ENCODE results near the gene RSPH3. TPM values are rescaled to one million over a fixed set of nuclear protein-coding genes. Genes with fewer than 3 reads are reported as not detected.
"Not testable (repeated sequence)": the region's sequence is repeated elsewhere in the genome, so short reads cannot be mapped to it uniquely, and the experiment has no call there.

The RSPH3 gene
- polyA plus RNA-seq, 1 donor from 2014 or later = 3.5 TPM

DNA sequence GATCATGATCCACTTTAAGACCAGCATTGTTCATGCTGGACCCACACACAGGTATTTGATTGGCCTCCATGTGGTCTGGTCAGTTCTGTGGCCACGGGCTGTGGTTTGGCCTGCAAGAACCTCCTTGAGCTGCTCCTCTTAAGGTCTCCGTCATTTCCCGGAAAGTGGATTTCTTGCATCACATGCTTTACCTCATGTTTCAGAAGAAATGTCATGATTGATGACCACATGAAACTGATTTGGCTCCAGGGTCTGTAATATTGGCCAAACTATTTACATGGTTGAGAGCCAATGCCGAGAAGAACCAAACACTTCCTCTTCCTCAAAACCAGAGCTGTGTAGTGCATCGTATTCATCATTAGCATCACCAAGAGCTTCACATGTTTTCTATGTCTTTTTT, 13.2 kb upstream of the RSPH3 start:
- Histone ChIP-seq H3K27ac (ENCODE audit: low read length) (no peak overlapping the region), H3K4me2 (ENCODE audit: low read length) (no peak overlapping the region), H3K79me2 (replicated peaks; ENCODE audit: insufficient read depth, low read length) (no peaks in the 10 kb centered on the region), H2AFZ (ENCODE audit: low read depth, low read length) (no peak overlapping the region), H3F3A (ENCODE audit: insufficient read depth, low read length, poor library complexity, severe bottlenecking) (no peaks in the 10 kb centered on the region), H3K9me3 (ENCODE audit: low read length) (no peaks in the 10 kb centered on the region), H3K9ac (ENCODE audit: low read length) (no peak overlapping the region), H3K9me2 (ENCODE audit: insufficient read depth, low read length) (no peaks in the 10 kb centered on the region), H3K36me3 (ENCODE audit: insufficient read depth, low read length) (no peaks in the 10 kb centered on the region), H3K4me3 (ENCODE audit: low read length) (no peak overlapping the region), H3K27me3 (ENCODE audit: insufficient read depth, low read depth, low read length) (no peaks in the 10 kb centered on the region), H4K20me1 (ENCODE audit: insufficient read depth) (no peaks in the 10 kb centered on the region)
- TF ChIP-seq RAD21 (conservative IDR thresholded peaks at IDR 0.05) (no peak), SMC3 (conservative IDR thresholded peaks at IDR 0.05; ENCODE audit: poor library complexity) (no peak), EZH2 (IDR thresholded peaks at IDR 0.05; ENCODE audit: borderline replicate concordance, insufficient read depth, low read length, poor library complexity, severe bottlenecking) (no peak)

- Histone ChIP-seq H2AFZ (ENCODE audit: low read depth, low read length) (no peak overlapping the region), H4K20me1 (ENCODE audit: insufficient read depth) (no peaks in the 10 kb centered on the region), H3K79me2 (replicated peaks; ENCODE audit: insufficient read depth, low read length) (no peaks in the 10 kb centered on the region), H3K9ac (ENCODE audit: low read length) (no peak overlapping the region), H3K4me2 (ENCODE audit: low read length) (no peak overlapping the region), H3K36me3 (ENCODE audit: insufficient read depth, low read length) (no peaks in the 10 kb centered on the region), H3F3A (ENCODE audit: insufficient read depth, low read length, poor library complexity, severe bottlenecking) (no peaks in the 10 kb centered on the region), H3K9me2 (ENCODE audit: insufficient read depth, low read length) (no peaks in the 10 kb centered on the region), H3K4me3 (ENCODE audit: low read length) (no peak overlapping the region), H3K27me3 (ENCODE audit: insufficient read depth, low read depth, low read length) (no peaks in the 10 kb centered on the region), H3K27ac (ENCODE audit: low read length) (no peak overlapping the region), H3K9me3 (ENCODE audit: low read length) (no peaks in the 10 kb centered on the region)
- TF ChIP-seq POLR2AphosphoS5 (IDR thresholded peaks at IDR 0.05) (no peak), MXI1 (conservative IDR thresholded peaks at IDR 0.05; ENCODE audit: poor library complexity, severe bottlenecking) (no peak), EP300 (conservative IDR thresholded peaks at IDR 0.05; ENCODE audit: poor library complexity, severe bottlenecking) (no peak), EZH2 (IDR thresholded peaks at IDR 0.05; ENCODE audit: borderline replicate concordance, insufficient read depth, low read length, poor library complexity, severe bottlenecking) (no peak), SMC3 (conservative IDR thresholded peaks at IDR 0.05; ENCODE audit: poor library complexity) (no peak), TAF1 (IDR thresholded peaks at IDR 0.05; ENCODE audit: low read depth) (no peak), RAD21 (conservative IDR thresholded peaks at IDR 0.05) (no peak)
- TF ChIP-seq, protein P1, sequence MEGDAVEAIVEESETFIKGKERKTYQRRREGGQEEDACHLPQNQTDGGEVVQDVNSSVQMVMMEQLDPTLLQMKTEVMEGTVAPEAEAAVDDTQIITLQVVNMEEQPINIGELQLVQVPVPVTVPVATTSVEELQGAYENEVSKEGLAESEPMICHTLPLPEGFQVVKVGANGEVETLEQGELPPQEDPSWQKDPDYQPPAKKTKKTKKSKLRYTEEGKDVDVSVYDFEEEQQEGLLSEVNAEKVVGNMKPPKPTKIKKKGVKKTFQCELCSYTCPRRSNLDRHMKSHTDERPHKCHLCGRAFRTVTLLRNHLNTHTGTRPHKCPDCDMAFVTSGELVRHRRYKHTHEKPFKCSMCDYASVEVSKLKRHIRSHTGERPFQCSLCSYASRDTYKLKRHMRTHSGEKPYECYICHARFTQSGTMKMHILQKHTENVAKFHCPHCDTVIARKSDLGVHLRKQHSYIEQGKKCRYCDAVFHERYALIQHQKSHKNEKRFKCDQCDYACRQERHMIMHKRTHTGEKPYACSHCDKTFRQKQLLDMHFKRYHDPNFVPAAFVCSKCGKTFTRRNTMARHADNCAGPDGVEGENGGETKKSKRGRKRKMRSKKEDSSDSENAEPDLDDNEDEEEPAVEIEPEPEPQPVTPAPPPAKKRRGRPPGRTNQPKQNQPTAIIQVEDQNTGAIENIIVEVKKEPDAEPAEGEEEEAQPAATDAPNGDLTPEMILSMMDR (IDR thresholded peaks at IDR 0.05; ENCODE audit: poor library complexity, severe bottlenecking) = no peak
- TF ChIP-seq, protein P2, sequence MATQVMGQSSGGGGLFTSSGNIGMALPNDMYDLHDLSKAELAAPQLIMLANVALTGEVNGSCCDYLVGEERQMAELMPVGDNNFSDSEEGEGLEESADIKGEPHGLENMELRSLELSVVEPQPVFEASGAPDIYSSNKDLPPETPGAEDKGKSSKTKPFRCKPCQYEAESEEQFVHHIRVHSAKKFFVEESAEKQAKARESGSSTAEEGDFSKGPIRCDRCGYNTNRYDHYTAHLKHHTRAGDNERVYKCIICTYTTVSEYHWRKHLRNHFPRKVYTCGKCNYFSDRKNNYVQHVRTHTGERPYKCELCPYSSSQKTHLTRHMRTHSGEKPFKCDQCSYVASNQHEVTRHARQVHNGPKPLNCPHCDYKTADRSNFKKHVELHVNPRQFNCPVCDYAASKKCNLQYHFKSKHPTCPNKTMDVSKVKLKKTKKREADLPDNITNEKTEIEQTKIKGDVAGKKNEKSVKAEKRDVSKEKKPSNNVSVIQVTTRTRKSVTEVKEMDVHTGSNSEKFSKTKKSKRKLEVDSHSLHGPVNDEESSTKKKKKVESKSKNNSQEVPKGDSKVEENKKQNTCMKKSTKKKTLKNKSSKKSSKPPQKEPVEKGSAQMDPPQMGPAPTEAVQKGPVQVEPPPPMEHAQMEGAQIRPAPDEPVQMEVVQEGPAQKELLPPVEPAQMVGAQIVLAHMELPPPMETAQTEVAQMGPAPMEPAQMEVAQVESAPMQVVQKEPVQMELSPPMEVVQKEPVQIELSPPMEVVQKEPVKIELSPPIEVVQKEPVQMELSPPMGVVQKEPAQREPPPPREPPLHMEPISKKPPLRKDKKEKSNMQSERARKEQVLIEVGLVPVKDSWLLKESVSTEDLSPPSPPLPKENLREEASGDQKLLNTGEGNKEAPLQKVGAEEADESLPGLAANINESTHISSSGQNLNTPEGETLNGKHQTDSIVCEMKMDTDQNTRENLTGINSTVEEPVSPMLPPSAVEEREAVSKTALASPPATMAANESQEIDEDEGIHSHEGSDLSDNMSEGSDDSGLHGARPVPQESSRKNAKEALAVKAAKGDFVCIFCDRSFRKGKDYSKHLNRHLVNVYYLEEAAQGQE (IDR thresholded peaks at IDR 0.05; ENCODE audit: borderline replicate concordance) = no peak
Observed at GRCh38 chr6:159012201-159012600, 12.2 kb upstream of the RSPH3 start.

DNA sequence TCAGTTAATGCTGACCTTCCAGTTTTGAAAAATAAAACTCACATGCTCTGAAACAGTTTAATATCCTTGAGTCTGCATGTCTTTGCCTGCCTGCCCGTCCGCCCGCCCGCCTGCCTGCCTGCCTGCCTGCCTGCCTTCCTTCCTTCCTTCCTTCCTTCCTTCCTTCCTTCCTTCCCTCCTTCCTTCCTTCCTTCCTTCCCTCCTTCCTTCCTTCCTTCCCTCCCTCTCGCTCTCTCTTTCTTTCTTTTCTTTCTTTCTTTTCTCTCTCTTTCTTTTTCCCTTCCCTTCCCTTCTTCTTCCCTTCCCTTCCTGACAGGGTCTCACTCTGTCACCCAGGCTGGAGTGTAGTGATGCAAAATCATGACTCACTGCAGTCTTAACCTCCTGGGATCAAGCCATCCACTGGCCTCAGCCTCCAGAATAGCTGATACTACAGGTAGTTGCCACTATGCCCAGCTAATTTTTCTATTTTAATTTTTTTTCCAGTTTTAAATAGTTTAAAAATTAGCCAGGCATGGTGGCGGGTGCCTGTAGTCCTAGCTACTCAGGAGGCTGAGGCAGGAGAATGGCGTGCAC, 10.1 kb upstream of the RSPH3 start:
- not testable (repeated sequence) for H3K9me3 ChIP-seq (ENCODE audit: low read length); H3K79me2 ChIP-seq (replicated peaks; ENCODE audit: insufficient read depth, low read length); H3K4me3 ChIP-seq (ENCODE audit: low read length); H3K4me2 ChIP-seq (ENCODE audit: low read length); H3K9ac ChIP-seq (ENCODE audit: low read length); H3F3A ChIP-seq (ENCODE audit: insufficient read depth, low read length, poor library complexity, severe bottlenecking); H2AFZ ChIP-seq (ENCODE audit: low read depth, low read length); H3K27me3 ChIP-seq (ENCODE audit: insufficient read depth, low read depth, low read length); H3K27ac ChIP-seq (ENCODE audit: low read length); H3K9me2 ChIP-seq (ENCODE audit: insufficient read depth, low read length); H3K36me3 ChIP-seq (ENCODE audit: insufficient read depth, low read length); H4K20me1 ChIP-seq (ENCODE audit: insufficient read depth)

Data from neural cell (in vitro differentiated cells).